HUES64 (cell line): ENCODE data around the gene GET4.
A peak's percentile ranks its signal among the peaks of the same experiment; 100 is the strongest.

Source experiments
- H3K27ac ChIP-seq: 2 replicates; pipeline ENCODE4 v1.7.0; 2013; ENCODE audit warnings: low read depth, low read length, inconsistent platforms
- H3K27me3 ChIP-seq: 2 replicates; pipeline ENCODE4 v1.6.1; 2013; ENCODE audit warnings: mild to moderate bottlenecking, low read length; ENCODE audit not compliant: insufficient read depth
- H3K36me3 ChIP-seq: 2 replicates; pipeline ENCODE4 v1.6.1; 2013; ENCODE audit warnings: mild to moderate bottlenecking, low read length; ENCODE audit not compliant: insufficient read depth
- H3K4me1 ChIP-seq: 2 replicates; pipeline ENCODE4 v1.6.1; 2013; ENCODE audit warnings: mild to moderate bottlenecking, low read length, moderate library complexity; ENCODE audit not compliant: insufficient read depth
- H3K4me3 ChIP-seq: 2 replicates; pipeline ENCODE4 v1.5.1; 2013; ENCODE audit warnings: mild to moderate bottlenecking, low read length, moderate library complexity
- H3K9ac ChIP-seq: 2 replicates; pipeline ENCODE4 v1.6.1; 2013; ENCODE audit warnings: mild to moderate bottlenecking, low read depth, low read length
- H3K9me3 ChIP-seq: 2 replicates; pipeline ENCODE4 v1.6.1; 2013; ENCODE audit warnings: low read depth, low read length; ENCODE audit not compliant: insufficient read depth
- WGBS: fragments of 150-250, 120-280 bp; methylation state at CpG from one replicate; pipeline ENCODE4 v1.1.7; 2013; ENCODE audit warnings: missing lambda C conversion rate; 5-methylcytosine and 5-hydroxymethylcytosine counted together

GET4 gene

DNA sequence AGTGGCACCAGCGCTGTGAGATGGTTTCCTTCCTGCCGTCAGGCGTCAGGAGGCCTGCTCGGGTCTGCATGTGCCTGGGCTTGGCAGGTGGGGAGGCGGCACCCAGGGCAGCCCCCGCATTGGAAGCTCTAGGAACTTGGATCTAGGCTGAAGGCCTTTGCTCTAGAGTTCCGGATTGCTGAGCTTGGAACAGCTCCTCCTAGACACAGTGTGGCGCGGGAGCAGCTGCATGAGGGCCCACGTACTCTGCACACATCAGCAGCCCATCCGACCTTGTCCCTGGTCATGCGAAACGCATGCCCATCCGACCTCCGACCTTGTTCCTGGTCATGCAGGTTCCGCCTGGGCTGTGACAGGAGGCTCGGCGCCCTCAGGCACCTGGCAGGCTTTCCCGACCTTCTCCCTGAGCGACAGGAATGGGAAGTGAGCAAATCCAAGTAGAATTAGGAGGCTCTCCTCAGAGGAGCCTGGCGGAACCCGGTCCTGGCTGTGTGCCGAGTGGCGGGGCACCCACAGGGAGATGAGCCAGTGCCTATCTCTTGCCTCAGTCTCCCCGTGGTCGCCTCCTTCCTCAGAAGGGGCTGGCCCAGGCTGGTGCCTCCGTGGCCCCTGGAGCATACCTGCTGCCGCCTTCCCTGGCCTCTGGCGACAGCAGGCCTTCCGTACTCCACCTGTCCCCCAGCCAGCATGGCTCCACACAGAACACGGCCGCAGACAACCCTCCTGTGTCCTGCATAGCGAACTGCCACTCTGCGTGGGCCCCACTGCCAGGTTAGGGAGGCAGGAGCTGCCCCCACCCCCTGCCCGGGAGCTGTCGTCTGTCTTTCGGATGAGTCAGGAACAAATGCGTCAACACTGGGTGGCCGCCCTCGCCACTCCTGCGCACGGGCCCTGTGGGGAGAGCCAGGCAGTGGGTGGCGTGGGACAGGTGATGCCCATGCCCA, 12.0 kb downstream of the GET4 start:
- Histone ChIP-seq H3K27me3 (no peaks in the 10 kb centered on the region), H3K9ac (no peak overlapping the region), H3K27ac (no peak overlapping the region), H3K9me3 (no peaks in the 10 kb centered on the region), H3K36me3 (peaks cover 55% of the 10 kb centered on the region), H3K4me3 (no peak overlapping the region), H3K4me1 (no peaks in the 10 kb centered on the region)
- WGBS: 92% methylated on average over 43 of the region's 43 CpGs

DNA sequence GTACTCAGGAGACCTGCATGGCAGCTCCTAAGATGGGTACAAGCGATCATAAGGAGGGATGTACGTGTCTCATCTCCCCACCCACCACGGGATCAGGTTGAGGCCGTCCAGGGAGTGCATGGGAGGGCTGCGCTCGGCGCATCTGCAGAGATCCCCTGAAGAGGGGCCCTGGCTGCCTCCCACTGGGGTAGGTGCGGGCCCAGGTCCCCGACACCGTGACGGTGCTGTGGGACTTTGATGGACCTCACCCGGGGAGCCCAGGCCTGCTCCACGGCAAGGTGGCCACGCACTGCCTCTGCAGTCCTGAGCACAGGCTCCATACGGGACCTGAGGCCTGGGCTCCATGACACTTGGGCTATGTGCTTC, 12.7 kb downstream of the GET4 start:
- Histone ChIP-seq H3K4me1 (no peaks in the 10 kb centered on the region), H3K36me3 (peaks cover 62% of the 10 kb centered on the region), H3K4me3 (peak overlapping the region; percentile 39; the same call in 1 of the 2 replicates), H3K9ac (peak overlapping the region; percentile 29; the same call in 1 of the 2 replicates), H3K27ac (no peak overlapping the region), H3K27me3 (no peaks in the 10 kb centered on the region), H3K9me3 (no peaks in the 10 kb centered on the region)
- 86% methylated on average over 15 of the region's 15 CpGs for WGBS

GRCh38 chr7:889391-889790, 13.0 kb downstream of the GET4 start:
- H3K36me3 ChIP-seq: peaks cover 65% of the 10 kb centered on the region

GRCh38 chr7:890868-891267, 14.5 kb downstream of the GET4 start:
- Histone ChIP-seq H3K4me1 (no peaks in the 10 kb centered on the region), H3K36me3 (peaks cover 80% of the 10 kb centered on the region), H3K4me3 (no peak overlapping the region), H3K9ac (no peak overlapping the region), H3K9me3 (no peaks in the 10 kb centered on the region), H3K27ac (no peak overlapping the region), H3K27me3 (no peaks in the 10 kb centered on the region)
- 92% methylated on average over 15 of the region's 15 CpGs for WGBS

More at GRCh38 chr7:889391-889790, 13.0 kb downstream of the GET4 start:
- H3K27me3 ChIP-seq: no peaks in the 10 kb centered on the region
- H3K27ac ChIP-seq: no peak overlapping the region
- H3K9me3 ChIP-seq: no peaks in the 10 kb centered on the region
- WGBS: 81% methylated on average over 10 of the region's 18 CpGs
- peak overlapping the region; percentile 29; the same call in 1 of the 2 replicates for H3K9ac ChIP-seq
- peak overlapping the region; percentile 39; the same call in 1 of the 2 replicates for H3K4me3 ChIP-seq
- no peaks in the 10 kb centered on the region for H3K4me1 ChIP-seq

DNA sequence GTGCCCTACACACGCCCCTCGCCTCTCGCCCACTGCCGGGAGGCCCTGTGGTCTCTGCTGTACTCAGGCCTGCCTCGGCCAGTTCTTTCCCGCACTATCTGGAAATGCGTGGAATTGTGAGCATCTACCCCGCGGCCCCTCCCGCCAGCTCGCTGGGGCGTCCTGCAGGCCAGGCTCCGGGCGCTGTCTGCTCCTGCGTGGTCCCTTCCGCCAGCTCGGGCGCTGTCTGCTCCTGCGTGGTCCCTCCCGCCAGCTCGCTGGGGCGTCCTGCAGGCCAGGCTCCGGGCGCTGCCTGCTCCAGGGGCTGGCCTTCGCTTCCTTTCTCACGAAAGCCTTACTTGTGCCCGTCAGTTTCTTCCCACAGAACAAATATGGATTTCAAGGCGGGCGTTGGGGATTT, 14.9 kb downstream of the GET4 start:
- no peak overlapping the region for H3K27ac ChIP-seq
- WGBS: 96% methylated on average over 29 of the region's 29 CpGs
- H3K36me3 ChIP-seq: peaks cover 82% of the 10 kb centered on the region
- H3K4me1 ChIP-seq: no peaks in the 10 kb centered on the region
- no peak overlapping the region for H3K4me3 ChIP-seq
- H3K27me3 ChIP-seq: no peaks in the 10 kb centered on the region
- no peaks in the 10 kb centered on the region for H3K9me3 ChIP-seq
- no peak overlapping the region for H3K9ac ChIP-seq

DNA sequence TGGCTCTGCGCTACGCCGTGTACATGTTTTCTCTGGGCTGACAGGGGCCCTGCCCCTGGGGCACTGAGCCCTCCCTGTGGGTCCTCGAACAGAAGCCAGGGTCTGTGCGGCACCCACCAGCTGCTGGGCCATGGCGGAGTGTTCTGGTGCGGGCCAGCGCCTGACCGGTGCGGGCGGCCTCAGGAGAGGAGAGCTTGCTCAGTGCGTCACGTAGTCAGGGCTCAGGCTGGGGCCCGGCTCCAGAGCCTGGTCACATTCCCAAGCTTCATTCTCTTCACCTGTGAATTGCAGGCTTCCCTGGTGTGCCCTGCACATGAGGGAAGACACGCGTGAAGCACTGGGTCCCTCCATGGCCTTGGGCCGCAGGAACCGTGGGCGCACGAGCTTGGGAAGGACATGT, 15.5 kb downstream of the GET4 start:
- Histone ChIP-seq H3K4me1 (no peaks in the 10 kb centered on the region), H3K4me3 (no peak overlapping the region), H3K27ac (no peak overlapping the region), H3K9me3 (no peaks in the 10 kb centered on the region), H3K9ac (no peak overlapping the region), H3K27me3 (no peaks in the 10 kb centered on the region), H3K36me3 (peaks cover 82% of the 10 kb centered on the region)
- 96% methylated on average over 20 of the region's 20 CpGs for WGBS

DNA sequence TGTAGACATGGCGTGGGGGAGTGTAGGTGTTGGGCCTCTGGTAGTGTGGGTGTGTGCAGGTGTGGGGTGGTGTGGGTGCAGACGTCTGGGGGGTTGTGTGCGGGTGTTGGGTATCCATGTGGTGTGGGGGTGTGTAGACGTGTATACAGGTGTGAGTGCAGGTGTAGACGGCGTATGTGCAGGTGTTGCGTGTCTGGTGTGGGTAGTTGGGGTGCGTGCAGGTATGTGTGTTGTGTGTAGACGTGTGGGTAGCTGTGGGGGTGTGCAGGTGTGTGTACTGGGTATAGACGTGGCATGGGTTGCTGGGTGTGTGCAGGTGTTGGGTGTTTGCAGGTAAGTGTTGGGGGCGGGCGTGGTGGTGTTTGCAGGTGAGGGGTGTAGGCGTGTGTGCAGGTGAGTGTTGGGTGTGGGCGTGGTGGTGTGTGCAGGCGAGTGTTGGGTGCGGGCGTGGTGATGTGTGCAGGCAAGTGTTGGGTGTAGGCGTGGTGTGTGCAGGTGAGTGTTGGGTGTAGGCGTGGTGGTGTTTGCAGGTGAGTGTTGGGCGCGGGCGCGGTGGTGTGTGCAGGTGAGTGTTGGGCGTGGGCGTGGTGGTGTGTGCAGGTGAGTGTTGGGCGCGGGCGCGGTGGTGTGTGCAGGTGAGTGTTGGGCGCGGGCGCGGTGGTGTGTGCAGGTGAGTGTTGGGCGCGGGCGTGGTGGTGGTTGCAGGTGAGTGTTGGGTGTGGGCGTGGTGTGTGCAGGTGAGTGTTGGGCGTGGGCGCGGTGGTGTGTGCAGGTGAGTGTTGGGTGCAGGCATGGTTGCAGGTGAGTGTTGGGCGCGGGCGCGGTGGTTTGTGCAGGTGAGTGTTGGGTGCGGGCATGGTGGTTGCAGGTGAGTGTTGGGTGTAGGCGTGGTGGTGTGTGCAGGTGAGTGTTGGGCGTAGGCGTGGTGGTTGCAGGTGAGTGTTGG, 16.6 kb downstream of the GET4 start:
- no peaks in the 10 kb centered on the region for H3K4me1 ChIP-seq
- no peaks in the 10 kb centered on the region for H3K9me3 ChIP-seq
- H3K36me3 ChIP-seq: peaks cover 76% of the 10 kb centered on the region
- WGBS: 95% methylated on average over 46 of the region's 48 CpGs
- no peaks in the 10 kb centered on the region for H3K27me3 ChIP-seq
- no peak overlapping the region for H3K9ac ChIP-seq
- H3K4me3 ChIP-seq: no peak overlapping the region
- H3K27ac ChIP-seq: no peak overlapping the region

DNA sequence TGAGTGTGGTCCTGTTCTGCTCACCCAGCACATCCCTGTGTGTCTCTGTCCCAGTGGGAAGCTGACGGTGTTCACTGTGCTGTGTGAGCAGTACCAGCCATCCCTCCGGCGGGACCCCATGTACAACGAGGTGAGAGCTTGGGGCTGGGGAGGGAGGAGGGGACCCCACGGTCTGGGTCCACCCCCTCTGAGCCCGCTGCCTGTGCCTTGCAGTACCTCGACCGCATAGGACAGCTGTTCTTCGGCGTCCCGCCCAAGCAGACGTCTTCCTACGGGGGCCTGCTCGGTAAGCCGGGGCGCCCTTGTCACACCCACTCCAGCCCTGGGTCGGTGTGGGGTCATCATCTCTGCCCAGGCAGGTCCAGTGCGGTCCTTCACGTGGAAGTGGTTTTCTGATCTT, 17.3 kb downstream of the GET4 start:
- Histone ChIP-seq H3K9me3 (no peaks in the 10 kb centered on the region), H3K27me3 (no peaks in the 10 kb centered on the region), H3K36me3 (peaks cover 69% of the 10 kb centered on the region), H3K4me1 (no peaks in the 10 kb centered on the region), H3K27ac (no peak overlapping the region), H3K4me3 (no peak overlapping the region), H3K9ac (no peak overlapping the region)
- 96% methylated on average over 19 of the region's 19 CpGs for WGBS

GRCh38 chr7:894164-894867, 18.0 kb downstream of the GET4 start:
- H3K4me3 ChIP-seq: no peak overlapping the region
- no peaks in the 10 kb centered on the region for H3K27me3 ChIP-seq
- no peaks in the 10 kb centered on the region for H3K9me3 ChIP-seq
- H3K27ac ChIP-seq: no peak overlapping the region
- WGBS: 94% methylated on average over 40 of the region's 40 CpGs
- no peak overlapping the region for H3K9ac ChIP-seq
- H3K4me1 ChIP-seq: no peaks in the 10 kb centered on the region
- H3K36me3 ChIP-seq: peaks cover 63% of the 10 kb centered on the region

DNA sequence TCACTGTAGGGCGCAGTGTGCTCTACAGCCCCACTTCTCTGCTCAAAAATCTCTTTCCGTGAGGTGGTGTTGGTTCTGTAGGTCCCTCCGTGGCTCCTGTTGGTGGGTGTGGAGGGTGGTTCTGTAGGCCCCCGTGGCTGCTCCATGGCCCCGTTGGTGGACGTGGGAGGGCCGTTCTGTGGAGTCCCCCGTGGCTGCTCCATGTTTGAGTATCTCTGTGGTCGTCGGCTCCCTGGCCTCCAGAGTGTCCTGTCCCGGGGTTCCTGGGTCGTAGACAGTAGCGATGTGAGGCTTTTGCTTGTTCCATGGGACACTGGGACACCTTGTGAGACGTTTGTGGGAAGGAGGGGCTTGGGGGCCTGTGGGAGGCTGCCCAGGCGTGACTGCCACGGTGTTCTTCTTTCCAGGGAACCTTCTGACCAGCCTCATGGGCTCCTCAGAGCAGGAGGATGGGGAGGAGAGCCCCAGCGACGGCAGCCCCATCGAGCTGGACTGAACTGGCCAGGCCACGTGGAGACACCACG, 18.6 kb downstream of the GET4 start:
- Histone ChIP-seq H3K4me1 (no peaks in the 10 kb centered on the region), H3K9me3 (no peaks in the 10 kb centered on the region), H3K36me3 (peaks cover 63% of the 10 kb centered on the region), H3K27me3 (no peaks in the 10 kb centered on the region), H3K4me3 (no peak overlapping the region), H3K9ac (no peak overlapping the region), H3K27ac (no peak overlapping the region)
- WGBS: 96% methylated on average over 21 of the region's 21 CpGs
